GM12878 (cell line): ENCODE measurements around the gene ATP5F1B.

Experiments used
- BHLHE40 ChIP-seq, 2 experiments: fragments of 450-650 bp in 1 of 2; IDR thresholded peaks; 2 replicates each; pipeline ENCODE4 v1.6.1; 2011 to 2017; ENCODE audit warnings: low read depth in 2 of 2, borderline replicate concordance in 1 of 2, improper control_type of control experiment in 1 of 2, low read length in 1 of 2, mild to moderate bottlenecking in 1 of 2
- CTCF ChIP-seq, 3 experiments: IDR thresholded peaks in 2 of 3; conservative IDR thresholded peaks in 1 of 3; 2 replicates each; pipeline ENCODE4 v1.5.1; 2011; ENCODE audit warnings: low read depth in 3 of 3, low read length in 3 of 3, mild to moderate bottlenecking in 3 of 3, control low read depth in 2 of 3, moderate library complexity in 2 of 3, inconsistent platforms in 1 of 3, mixed read lengths in 1 of 3; ENCODE audit not compliant: control insufficient read depth in 2 of 3, insufficient read depth in 1 of 3; ENCODE audit errors: extremely low read depth in 1 of 3
- EGR1 ChIP-seq, 2 experiments: IDR thresholded peaks; 1 replicate in 1 of 2; 2 replicates in 1 of 2; pipeline ENCODE4 v1.6.1; 2011 to 2012; ENCODE audit warnings: low read depth in 2 of 2, low read length in 2 of 2, borderline replicate concordance in 1 of 2, mild to moderate bottlenecking in 1 of 2, moderate library complexity in 1 of 2
- EZH2 ChIP-seq: IDR thresholded peaks from 2 replicates; pipeline ENCODE4 v1.6.1; 2012; ENCODE audit warnings: low read depth, mild to moderate bottlenecking, control low read depth, inconsistent platforms, low read length, borderline replicate concordance; ENCODE audit not compliant: control insufficient read depth
- PAX8 ChIP-seq: fragments of 450-650 bp; IDR thresholded peaks from 2 replicates; pipeline ENCODE4 v1.6.1; 2017; ENCODE audit warnings: mild to moderate bottlenecking, moderate library complexity
- POLR2AphosphoS5 ChIP-seq: IDR thresholded peaks from 2 replicates; pipeline ENCODE4 v1.6.1; 2011; ENCODE audit warnings: mild to moderate bottlenecking, low read length, inconsistent platforms
- RELA ChIP-seq: fragments of 450-650 bp; IDR thresholded peaks from 2 replicates; pipeline ENCODE4 v1.8.0; 2014; ENCODE audit warnings: borderline replicate concordance; ENCODE audit not compliant: partially characterized antibody
- STAT1 ChIP-seq: fragments of 450-650 bp; conservative IDR thresholded peaks from 2 replicates; pipeline ENCODE4 v1.6.1; 2014; ENCODE audit warnings: antibody characterized with exemption, mild to moderate bottlenecking
- ZNF217 ChIP-seq: fragments of 450-650 bp; IDR thresholded peaks from 2 replicates; pipeline ENCODE4 v1.6.1; 2017; ENCODE audit warnings: antibody characterized with exemption, mild to moderate bottlenecking
- ZSCAN29 ChIP-seq: fragments of 450-650 bp; IDR thresholded peaks from 2 replicates; pipeline ENCODE4 v1.6.1; 2017; ENCODE audit warnings: mild to moderate bottlenecking, moderate library complexity
- TF ChIP-seq, protein P1 (sequence below): IDR thresholded peaks from 2 replicates; pipeline ENCODE4 v1.6.1; 2011; ENCODE audit warnings: low read depth, mild to moderate bottlenecking, low read length, moderate library complexity, borderline replicate concordance; ENCODE audit errors: extremely low read depth

GRCh38 chr12:56635806-56636674 is 9.7 kb downstream of the ATP5F1B start:
- no peak for TF ChIP-seq CTCF (IDR thresholded peaks at IDR 0.05 in 2 of 3, conservative IDR thresholded peaks at IDR 0.05 in 1 of 3; ENCODE audit: control insufficient read depth in 2 of 3, extremely low read depth in 1 of 3, insufficient read depth in 1 of 3, low read depth in 3 of 3, low read length in 3 of 3)
- TF ChIP-seq EGR1 (IDR thresholded peaks at IDR 0.05; ENCODE audit: borderline replicate concordance in 1 of 2, low read depth in 2 of 2, low read length in 2 of 2), result no peak
- TF ChIP-seq, protein P1, sequence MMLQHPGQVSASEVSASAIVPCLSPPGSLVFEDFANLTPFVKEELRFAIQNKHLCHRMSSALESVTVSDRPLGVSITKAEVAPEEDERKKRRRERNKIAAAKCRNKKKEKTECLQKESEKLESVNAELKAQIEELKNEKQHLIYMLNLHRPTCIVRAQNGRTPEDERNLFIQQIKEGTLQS, result no peak
- no peak for TF ChIP-seq ZSCAN29
- no peak for TF ChIP-seq POLR2AphosphoS5
- no peak for TF ChIP-seq ZNF217
- peak; percentile 72; the same call in 1 of the 2 replicates for TF ChIP-seq PAX8
- TF ChIP-seq STAT1, result no peak
- peak; percentile 17 to 21; a peak in 1 of 4 replicates for TF ChIP-seq BHLHE40 (IDR thresholded peaks at IDR 0.05; ENCODE audit: borderline replicate concordance in 1 of 2, low read depth in 2 of 2, low read length in 1 of 2)
- TF ChIP-seq EZH2, result no peak
- TF ChIP-seq RELA, result peak; percentile 42
